Measurements from ENCODE around the gene C11orf97. TPM values are rescaled to one million over a fixed set of nuclear protein-coding genes. Genes with fewer than 3 reads are reported as not detected.

C11orf97 gene
- total and polyA plus RNA-seq, 2 of the 13 experiments (the other 11 are each of a cell fraction or from before 2014, with no cell fraction given) = 0.35 TPM; not detected in 1

DNA sequence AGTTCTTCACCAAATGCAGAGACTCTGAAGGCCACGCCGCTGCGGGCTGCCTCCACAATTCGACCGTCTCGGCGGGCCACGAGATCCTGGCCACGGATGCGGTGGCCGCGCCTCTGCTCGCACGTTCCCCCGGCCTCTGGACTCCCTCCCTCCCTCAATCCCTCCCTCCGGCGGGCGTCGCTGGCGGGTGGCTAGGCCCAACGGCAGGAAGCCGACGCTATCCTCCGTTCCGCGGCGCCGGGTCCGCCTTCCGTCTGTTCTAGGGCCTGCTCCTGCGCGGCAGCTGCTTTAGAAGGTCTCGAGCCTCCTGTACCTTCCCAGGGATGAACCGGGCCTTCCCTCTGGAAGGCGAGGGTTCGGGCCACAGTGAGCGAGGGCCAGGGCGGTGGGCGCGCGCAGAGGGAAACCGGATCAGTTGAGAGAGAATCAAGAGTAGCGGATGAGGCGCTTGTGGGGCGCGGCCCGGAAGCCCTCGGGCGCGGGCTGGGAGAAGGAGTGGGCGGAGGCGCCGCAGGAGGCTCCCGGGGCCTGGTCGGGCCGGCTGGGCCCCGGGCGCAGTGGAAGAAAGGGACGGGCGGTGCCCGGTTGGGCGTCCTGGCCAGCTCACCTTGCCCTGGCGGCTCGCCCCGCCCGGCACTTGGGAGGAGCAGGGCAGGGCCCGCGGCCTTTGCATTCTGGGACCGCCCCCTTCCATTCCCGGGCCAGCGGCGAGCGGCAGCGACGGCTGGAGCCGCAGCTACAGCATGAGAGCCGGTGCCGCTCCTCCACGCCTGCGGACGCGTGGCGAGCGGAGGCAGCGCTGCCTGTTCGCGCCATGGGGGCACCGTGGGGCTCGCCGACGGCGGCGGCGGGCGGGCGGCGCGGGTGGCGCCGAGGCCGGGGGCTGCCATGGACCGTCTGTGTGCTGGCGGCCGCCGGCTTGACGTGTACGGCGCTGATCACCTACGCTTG, 31.7 kb downstream of the C11orf97 start, which contains the start of gene FUT4 (continued):
- TF ChIP-seq, protein P1, sequence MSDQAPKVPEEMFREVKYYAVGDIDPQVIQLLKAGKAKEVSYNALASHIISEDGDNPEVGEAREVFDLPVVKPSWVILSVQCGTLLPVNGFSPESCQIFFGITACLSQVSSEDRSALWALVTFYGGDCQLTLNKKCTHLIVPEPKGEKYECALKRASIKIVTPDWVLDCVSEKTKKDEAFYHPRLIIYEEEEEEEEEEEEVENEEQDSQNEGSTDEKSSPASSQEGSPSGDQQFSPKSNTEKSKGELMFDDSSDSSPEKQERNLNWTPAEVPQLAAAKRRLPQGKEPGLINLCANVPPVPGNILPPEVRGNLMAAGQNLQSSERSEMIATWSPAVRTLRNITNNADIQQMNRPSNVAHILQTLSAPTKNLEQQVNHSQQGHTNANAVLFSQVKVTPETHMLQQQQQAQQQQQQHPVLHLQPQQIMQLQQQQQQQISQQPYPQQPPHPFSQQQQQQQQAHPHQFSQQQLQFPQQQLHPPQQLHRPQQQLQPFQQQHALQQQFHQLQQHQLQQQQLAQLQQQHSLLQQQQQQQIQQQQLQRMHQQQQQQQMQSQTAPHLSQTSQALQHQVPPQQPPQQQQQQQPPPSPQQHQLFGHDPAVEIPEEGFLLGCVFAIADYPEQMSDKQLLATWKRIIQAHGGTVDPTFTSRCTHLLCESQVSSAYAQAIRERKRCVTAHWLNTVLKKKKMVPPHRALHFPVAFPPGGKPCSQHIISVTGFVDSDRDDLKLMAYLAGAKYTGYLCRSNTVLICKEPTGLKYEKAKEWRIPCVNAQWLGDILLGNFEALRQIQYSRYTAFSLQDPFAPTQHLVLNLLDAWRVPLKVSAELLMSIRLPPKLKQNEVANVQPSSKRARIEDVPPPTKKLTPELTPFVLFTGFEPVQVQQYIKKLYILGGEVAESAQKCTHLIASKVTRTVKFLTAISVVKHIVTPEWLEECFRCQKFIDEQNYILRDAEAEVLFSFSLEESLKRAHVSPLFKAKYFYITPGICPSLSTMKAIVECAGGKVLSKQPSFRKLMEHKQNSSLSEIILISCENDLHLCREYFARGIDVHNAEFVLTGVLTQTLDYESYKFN (CRISPR knock-in tag; conservative IDR thresholded peaks at IDR 0.05) = peak; percentile 46; the same call in 1 of the 2 replicates
- TF ChIP-seq, protein P2, sequence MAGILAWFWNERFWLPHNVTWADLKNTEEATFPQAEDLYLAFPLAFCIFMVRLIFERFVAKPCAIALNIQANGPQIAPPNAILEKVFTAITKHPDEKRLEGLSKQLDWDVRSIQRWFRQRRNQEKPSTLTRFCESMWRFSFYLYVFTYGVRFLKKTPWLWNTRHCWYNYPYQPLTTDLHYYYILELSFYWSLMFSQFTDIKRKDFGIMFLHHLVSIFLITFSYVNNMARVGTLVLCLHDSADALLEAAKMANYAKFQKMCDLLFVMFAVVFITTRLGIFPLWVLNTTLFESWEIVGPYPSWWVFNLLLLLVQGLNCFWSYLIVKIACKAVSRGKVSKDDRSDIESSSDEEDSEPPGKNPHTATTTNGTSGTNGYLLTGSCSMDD (CRISPR knock-in tag; IDR thresholded peaks at IDR 0.05) = no peak
- TF ChIP-seq ZFP41 (CRISPR knock-in tag; IDR thresholded peaks at IDR 0.05; ENCODE audit: borderline replicate concordance) (no peak), SRY (CRISPR knock-in tag; IDR thresholded peaks at IDR 0.05) (peak; percentile 79), ZNF180 (CRISPR knock-in tag; IDR thresholded peaks at IDR 0.05; ENCODE audit: borderline replicate concordance, low read depth) (no peak), HIVEP1 (CRISPR knock-in tag; IDR thresholded peaks at IDR 0.05) (0 out of 2 replicates have a peak, but pooled peaks have one; percentile 21), ZNF703 (CRISPR knock-in tag; IDR thresholded peaks at IDR 0.05; ENCODE audit: borderline replicate concordance) (0 out of 2 replicates have a peak, but pooled peaks have one; percentile 83), ZNF768 (CRISPR knock-in tag; IDR thresholded peaks at IDR 0.05) (peak; percentile 21; the same call in 1 of the 2 replicates), ZNF572 (CRISPR knock-in tag; IDR thresholded peaks at IDR 0.05) (no peak)
- TF ChIP-seq, protein P3, sequence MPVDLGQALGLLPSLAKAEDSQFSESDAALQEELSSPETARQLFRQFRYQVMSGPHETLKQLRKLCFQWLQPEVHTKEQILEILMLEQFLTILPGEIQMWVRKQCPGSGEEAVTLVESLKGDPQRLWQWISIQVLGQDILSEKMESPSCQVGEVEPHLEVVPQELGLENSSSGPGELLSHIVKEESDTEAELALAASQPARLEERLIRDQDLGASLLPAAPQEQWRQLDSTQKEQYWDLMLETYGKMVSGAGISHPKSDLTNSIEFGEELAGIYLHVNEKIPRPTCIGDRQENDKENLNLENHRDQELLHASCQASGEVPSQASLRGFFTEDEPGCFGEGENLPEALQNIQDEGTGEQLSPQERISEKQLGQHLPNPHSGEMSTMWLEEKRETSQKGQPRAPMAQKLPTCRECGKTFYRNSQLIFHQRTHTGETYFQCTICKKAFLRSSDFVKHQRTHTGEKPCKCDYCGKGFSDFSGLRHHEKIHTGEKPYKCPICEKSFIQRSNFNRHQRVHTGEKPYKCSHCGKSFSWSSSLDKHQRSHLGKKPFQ (CRISPR knock-in tag; IDR thresholded peaks at IDR 0.05; ENCODE audit: insufficient replicate concordance) = peak; percentile 43
- TF ChIP-seq, protein P4, sequence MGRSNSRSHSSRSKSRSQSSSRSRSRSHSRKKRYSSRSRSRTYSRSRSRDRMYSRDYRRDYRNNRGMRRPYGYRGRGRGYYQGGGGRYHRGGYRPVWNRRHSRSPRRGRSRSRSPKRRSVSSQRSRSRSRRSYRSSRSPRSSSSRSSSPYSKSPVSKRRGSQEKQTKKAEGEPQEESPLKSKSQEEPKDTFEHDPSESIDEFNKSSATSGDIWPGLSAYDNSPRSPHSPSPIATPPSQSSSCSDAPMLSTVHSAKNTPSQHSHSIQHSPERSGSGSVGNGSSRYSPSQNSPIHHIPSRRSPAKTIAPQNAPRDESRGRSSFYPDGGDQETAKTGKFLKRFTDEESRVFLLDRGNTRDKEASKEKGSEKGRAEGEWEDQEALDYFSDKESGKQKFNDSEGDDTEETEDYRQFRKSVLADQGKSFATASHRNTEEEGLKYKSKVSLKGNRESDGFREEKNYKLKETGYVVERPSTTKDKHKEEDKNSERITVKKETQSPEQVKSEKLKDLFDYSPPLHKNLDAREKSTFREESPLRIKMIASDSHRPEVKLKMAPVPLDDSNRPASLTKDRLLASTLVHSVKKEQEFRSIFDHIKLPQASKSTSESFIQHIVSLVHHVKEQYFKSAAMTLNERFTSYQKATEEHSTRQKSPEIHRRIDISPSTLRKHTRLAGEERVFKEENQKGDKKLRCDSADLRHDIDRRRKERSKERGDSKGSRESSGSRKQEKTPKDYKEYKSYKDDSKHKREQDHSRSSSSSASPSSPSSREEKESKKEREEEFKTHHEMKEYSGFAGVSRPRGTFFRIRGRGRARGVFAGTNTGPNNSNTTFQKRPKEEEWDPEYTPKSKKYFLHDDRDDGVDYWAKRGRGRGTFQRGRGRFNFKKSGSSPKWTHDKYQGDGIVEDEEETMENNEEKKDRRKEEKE (IDR thresholded peaks at IDR 0.05) = no peak
- TF ChIP-seq, protein P5, sequence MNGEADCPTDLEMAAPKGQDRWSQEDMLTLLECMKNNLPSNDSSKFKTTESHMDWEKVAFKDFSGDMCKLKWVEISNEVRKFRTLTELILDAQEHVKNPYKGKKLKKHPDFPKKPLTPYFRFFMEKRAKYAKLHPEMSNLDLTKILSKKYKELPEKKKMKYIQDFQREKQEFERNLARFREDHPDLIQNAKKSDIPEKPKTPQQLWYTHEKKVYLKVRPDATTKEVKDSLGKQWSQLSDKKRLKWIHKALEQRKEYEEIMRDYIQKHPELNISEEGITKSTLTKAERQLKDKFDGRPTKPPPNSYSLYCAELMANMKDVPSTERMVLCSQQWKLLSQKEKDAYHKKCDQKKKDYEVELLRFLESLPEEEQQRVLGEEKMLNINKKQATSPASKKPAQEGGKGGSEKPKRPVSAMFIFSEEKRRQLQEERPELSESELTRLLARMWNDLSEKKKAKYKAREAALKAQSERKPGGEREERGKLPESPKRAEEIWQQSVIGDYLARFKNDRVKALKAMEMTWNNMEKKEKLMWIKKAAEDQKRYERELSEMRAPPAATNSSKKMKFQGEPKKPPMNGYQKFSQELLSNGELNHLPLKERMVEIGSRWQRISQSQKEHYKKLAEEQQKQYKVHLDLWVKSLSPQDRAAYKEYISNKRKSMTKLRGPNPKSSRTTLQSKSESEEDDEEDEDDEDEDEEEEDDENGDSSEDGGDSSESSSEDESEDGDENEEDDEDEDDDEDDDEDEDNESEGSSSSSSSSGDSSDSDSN (CRISPR knock-in tag; IDR thresholded peaks at IDR 0.05) = peak; percentile 88

All from HepG2 (cell line).